Colonic mucosa (tissue), 4 donors: Measurements from ENCODE around the gene ERI3. TPM values are rescaled to one million over a fixed set of nuclear protein-coding genes. Genes with fewer than 3 reads are reported as not detected.

Source experiments
- DNase-seq: peaks from one replicate; pipeline ENCODE4 v3.0.0-alpha.2; 2020
- H3K27ac ChIP-seq: fragments of 200-600 bp; one replicate; pipeline ENCODE4 v1.8.0; 2021
- H3K27me3 ChIP-seq: fragments of 200-600 bp; one replicate; pipeline ENCODE4 v1.8.0; 2021
- H3K36me3 ChIP-seq: fragments of 200-600 bp; one replicate; pipeline ENCODE4 v1.8.0; 2021
- H3K4me1 ChIP-seq: fragments of 200-600 bp; one replicate; pipeline ENCODE4 v1.8.0; 2021; ENCODE audit warnings: mild to moderate bottlenecking
- H3K4me3 ChIP-seq: fragments of 200-600 bp; one replicate; pipeline ENCODE4 v1.8.0; 2021
- H3K9ac ChIP-seq, 2 donors: one replicate each; pipeline ENCODE4 v1.7.0; 2013; ENCODE audit warnings: control low read depth in 2 of 2, low read depth in 2 of 2, low read length in 2 of 2
- H3K9me3 ChIP-seq: fragments of 200-600 bp; one replicate; pipeline ENCODE4 v1.8.0; 2021
- intact Hi-C: fragments of 100-400 bp; cut with DNase I; formaldehyde crosslinking; loops from one replicate; pipeline ENCODE4 v1.14.1; 2022
- total RNA-seq, 2 donors: library from RNA; stranded (reverse); fragmentation: NEBNext Ultra II Directional in 1 of 2; extraction: Animal tissue kit (Norgen Biotek cat#: 25700) in 1 of 2; gene quantifications; one replicate each; pipeline ENCODE4 v1.2.1, GENCODE V29; 2021
- TF ChIP-seq, protein P1 (sequence below): fragments of 200-600 bp; IDR thresholded peaks from one replicate; pipeline ENCODE4 v1.8.0; 2022; ENCODE audit warnings: antibody characterized with exemption, mild to moderate bottlenecking
- donor health status: healthy.
- donor health status: DM: no; HTN: no; CAD: no.
- donor health status: DM: no; HTN: no; CAD: no.

The ERI3 gene
- total RNA-seq, 2 donors from 2014 or later, result 29.7 to 58.2 TPM

DNA sequence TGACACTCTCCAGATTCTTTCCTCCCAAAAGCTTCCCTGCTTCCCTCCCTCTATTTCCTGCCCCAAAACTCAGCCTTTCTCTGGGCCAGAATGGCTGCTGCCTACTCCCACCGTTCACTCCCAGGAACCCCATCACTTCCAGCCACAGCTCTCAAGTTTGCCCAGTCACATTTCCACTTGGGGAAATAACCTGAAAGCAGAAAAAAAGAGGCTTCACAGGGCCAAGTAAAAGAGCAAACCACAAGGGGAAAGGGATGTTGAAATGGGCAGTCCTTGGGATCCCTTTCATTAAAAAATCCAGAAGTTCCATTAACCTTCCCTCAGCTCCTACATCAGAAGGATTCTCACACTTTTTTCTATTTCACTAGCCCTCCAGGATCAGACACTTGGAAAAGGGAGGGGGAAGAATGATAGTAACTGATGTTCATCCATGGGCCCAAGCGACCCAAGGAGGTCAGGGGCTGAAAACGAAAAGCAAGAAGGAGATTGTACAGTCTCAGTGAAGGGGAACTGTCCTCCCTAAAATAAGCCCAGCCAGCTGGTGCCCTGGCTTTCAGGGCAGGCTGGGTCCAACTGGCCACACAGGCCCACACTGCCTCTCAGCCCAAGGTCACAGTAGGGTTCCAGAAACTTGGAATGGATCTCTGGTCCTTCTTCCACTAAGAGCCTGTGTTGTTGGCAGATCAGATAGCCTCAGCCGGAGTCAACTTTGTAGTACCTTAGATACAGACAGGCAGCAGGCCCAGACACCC is 92.1 kb downstream of the ERI3 start:
- intact Hi-C loops, result no loop called here
- TF ChIP-seq, protein P1, sequence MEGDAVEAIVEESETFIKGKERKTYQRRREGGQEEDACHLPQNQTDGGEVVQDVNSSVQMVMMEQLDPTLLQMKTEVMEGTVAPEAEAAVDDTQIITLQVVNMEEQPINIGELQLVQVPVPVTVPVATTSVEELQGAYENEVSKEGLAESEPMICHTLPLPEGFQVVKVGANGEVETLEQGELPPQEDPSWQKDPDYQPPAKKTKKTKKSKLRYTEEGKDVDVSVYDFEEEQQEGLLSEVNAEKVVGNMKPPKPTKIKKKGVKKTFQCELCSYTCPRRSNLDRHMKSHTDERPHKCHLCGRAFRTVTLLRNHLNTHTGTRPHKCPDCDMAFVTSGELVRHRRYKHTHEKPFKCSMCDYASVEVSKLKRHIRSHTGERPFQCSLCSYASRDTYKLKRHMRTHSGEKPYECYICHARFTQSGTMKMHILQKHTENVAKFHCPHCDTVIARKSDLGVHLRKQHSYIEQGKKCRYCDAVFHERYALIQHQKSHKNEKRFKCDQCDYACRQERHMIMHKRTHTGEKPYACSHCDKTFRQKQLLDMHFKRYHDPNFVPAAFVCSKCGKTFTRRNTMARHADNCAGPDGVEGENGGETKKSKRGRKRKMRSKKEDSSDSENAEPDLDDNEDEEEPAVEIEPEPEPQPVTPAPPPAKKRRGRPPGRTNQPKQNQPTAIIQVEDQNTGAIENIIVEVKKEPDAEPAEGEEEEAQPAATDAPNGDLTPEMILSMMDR, result no peak
- no peak for DNase-seq
- H3K36me3 ChIP-seq, result no peaks in the 10 kb centered on the region
- H3K27ac ChIP-seq, result peak overlapping the region; percentile 78
- peaks cover 19% of the 10 kb centered on the region for H3K4me1 ChIP-seq
- H3K27me3 ChIP-seq, result no peaks in the 10 kb centered on the region
- H3K9me3 ChIP-seq, result no peaks in the 10 kb centered on the region
- H3K9ac ChIP-seq, result peak overlapping the region in 1 of 2 donors; percentile 71
- no peak overlapping the region for H3K4me3 ChIP-seq

DNA sequence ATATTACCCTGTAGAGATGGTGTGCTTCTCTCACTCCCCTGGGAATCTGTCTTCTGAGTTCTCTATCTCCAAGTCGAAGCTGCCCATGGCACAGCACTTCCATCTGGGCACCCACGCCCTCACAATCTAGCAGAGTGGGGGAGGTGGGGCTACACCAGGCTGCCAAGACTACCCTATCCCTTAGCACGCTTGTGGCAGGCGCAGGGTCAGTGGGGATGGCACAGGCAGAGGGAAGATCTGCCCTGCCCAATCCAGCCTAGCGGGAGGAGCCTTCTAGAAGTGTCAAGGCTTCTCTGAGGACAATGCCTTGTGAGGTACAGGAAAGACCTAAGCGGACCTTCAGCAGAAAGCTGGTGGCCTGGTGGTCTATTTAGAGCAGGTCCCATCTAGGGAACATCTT is 92.6 kb downstream of the ERI3 start:
- Histone ChIP-seq H3K4me3 (no peak overlapping the region), H3K9me3 (no peaks in the 10 kb centered on the region), H3K9ac (peak overlapping the region in 1 of 2 donors; percentile 71), H3K4me1 (peaks cover 19% of the 10 kb centered on the region), H3K27me3 (no peaks in the 10 kb centered on the region), H3K27ac (peak overlapping the region; percentile 78), H3K36me3 (no peaks in the 10 kb centered on the region)
- intact Hi-C loops, result no loop called here
- TF ChIP-seq, protein P1, result no peak
- DNase-seq, result peak; percentile 62

DNA sequence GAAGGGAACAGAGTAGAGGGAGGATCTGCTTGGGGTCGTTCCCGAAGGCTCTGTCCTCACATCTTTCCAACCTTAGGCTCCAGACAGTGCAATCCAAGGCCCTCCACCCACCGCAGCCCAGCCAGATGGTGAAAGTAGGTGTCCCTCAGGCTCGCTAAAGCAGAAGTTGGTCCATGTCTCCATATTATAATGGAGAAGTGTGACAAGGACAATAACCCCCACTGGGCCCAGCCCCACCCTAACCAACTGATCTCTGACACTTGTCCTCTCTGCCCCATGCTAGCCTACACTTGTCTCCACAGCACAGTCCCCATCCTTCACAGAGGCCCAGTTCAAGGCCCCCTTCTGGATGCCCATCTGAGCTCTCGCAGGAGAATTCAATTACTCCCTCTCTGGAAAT is 93.1 kb downstream of the ERI3 start:
- H3K9me3 ChIP-seq, result no peaks in the 10 kb centered on the region
- no peaks in the 10 kb centered on the region for H3K27me3 ChIP-seq
- intact Hi-C loops, result no loop called here
- no peak for DNase-seq
- peak overlapping the region; percentile 78 for H3K27ac ChIP-seq
- peak overlapping the region; percentile 38 to 71 for H3K9ac ChIP-seq
- peaks cover 19% of the 10 kb centered on the region for H3K4me1 ChIP-seq
- no peak overlapping the region for H3K4me3 ChIP-seq
- TF ChIP-seq, protein P1, result no peak
- H3K36me3 ChIP-seq, result no peaks in the 10 kb centered on the region

DNA sequence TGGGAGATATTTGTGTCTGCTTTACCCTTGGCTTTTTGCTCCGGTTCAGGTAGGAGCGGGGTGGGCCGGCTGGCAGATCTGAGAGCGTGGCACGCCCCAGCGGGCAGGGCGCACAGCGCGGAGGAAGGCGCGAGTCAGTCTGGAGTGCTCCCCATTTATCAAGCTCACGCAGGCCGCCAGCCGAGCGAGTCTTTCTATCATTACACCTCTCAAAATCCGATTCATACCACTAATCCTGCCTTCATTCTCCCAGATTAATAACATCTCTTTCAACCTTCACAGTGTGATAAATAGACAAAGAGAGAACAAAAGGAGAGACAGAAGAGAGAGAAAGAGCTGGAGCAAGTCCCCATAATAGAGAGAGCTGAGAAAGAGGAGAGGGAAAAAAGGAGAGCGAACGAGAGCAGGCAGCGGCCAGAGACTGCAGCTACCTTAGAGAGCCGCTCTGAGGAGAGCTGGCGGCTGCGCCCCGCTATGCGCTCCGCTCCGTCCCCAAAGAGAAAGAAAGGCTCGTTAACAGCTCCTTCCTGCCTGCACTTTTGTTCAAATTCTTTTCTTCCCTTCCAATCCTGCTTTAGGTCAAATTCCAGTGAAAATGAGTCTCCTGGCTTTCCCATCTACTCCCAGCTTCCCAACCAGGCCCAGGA is 93.8 kb downstream of the ERI3 start:
- no peak for DNase-seq
- no peaks in the 10 kb centered on the region for H3K36me3 ChIP-seq
- intact Hi-C loops, result no loop called here
- peak overlapping the region; percentile 10 for H3K4me3 ChIP-seq
- peak overlapping the region; percentile 38 to 71 for H3K9ac ChIP-seq
- TF ChIP-seq, protein P1, result no peak
- peak overlapping the region; percentile 78 for H3K27ac ChIP-seq
- peaks cover 19% of the 10 kb centered on the region for H3K4me1 ChIP-seq
- no peaks in the 10 kb centered on the region for H3K27me3 ChIP-seq
- no peaks in the 10 kb centered on the region for H3K9me3 ChIP-seq

DNA sequence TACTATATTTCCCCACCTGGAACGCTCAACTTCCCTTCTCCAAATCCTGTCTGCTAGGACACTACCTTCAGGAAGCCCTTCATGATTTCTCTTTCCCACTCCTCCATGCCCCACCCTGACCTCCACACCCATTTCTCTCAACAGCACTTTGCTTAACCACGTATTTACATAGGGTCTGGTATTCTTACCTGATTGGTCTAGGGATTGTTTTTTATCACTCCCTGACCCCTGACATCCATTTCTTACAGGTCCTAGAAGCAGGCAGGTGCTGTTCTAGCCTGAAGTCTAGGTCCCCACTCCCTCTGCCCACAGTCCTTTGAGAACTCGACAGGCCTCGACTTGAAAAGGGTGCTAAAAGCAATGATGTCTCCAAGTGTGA is 94.3 kb downstream of the ERI3 start:
- peak overlapping the region; percentile 78 for H3K27ac ChIP-seq
- H3K9ac ChIP-seq, result peak overlapping the region; percentile 38 to 71
- H3K27me3 ChIP-seq, result no peaks in the 10 kb centered on the region
- H3K9me3 ChIP-seq, result no peaks in the 10 kb centered on the region
- peaks cover 15% of the 10 kb centered on the region for H3K4me1 ChIP-seq
- H3K36me3 ChIP-seq, result no peaks in the 10 kb centered on the region
- TF ChIP-seq, protein P1, result no peak
- intact Hi-C loops, result no loop called here
- DNase-seq, result peak; percentile 73
- peak overlapping the region; percentile 10 for H3K4me3 ChIP-seq
